T-helper 22 cell (primary cell): ENCODE data around the gene RNASEH2C.
"Not testable (repeated sequence)": the region's sequence is repeated elsewhere in the genome, so short reads cannot be mapped to it uniquely, and the experiment has no call there.

Experiments
- DNase-seq: peaks from one replicate; pipeline ENCODE4 v3.0.0-alpha.2; 2020; ENCODE audit warnings: low read depth

The RNASEH2C gene

DNA sequence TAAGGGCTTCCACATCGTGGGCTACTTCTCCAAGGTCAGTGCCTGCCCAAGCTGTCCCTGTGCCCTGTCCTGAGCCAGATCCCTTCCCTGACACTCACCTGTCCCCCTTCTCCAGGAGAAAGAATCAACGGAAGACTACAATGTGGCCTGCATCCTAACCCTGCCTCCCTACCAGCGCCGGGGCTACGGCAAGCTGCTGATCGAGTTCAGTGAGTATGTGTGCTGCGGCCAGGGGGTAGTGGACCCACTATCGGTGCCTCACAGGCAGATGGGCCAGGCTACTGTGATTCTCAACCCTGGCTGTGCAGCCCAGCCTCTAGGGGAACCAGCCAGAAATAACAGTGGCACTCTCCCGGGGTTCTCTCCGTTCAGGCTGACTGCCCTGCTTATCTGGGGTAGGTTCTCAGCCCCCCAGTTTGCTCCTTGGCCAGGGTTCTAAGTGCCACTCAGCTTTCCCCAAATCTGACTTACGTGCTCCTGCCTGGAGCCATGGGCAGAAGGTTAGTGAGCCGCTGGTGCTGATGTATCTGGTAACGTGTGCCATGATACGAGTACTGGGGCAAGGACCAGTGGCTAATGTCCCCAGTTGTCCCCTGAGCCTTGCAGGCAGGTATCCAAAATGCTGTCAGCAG, 3.7 kb downstream of the RNASEH2C start:
- no peak for DNase-seq

GRCh38 chr11:65716302-65716701, 4.3 kb downstream of the RNASEH2C start:
- no peak for DNase-seq

- no peak for DNase-seq
These were observed 6.2 kb downstream of the RNASEH2C start for GRCh38 chr11:65714433-65714832.

DNA sequence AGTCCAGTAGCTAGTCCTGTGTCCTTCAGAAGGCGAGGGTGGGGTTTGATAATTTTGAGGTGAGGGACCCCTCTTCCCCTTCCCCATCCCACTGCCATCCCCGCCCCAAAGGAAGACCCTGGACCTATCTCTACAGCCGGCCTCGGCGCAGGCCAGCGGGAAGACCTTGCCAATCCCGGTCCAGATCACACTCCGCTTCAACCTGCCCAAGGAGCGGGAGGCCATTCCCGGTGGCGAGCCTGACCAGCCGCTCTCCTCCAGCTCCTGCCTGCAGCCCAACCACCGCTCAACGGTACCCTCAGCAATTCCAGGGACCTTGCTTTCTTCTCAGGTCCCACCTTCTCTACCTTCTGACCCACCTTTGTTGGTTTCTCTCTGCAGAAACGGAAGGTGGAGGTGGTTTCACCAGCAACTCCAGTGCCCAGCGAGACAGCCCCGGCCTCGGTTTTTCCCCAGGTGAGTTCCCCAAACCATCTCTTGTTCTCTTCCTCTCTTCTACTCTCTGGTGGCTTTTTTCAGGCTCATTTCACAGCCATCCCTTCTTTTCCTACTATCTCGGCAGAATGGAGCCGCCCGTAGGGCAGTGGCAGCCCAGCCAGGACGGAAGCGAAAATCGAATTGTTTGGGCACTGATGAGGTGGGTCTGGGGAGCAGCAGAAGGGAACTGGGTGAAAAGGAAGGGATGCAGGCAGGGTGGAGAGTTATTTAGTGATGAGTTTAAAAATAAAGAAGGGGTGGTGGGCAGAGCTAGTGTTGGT, 7.2 kb downstream of the RNASEH2C start:
- no peak for DNase-seq

DNA sequence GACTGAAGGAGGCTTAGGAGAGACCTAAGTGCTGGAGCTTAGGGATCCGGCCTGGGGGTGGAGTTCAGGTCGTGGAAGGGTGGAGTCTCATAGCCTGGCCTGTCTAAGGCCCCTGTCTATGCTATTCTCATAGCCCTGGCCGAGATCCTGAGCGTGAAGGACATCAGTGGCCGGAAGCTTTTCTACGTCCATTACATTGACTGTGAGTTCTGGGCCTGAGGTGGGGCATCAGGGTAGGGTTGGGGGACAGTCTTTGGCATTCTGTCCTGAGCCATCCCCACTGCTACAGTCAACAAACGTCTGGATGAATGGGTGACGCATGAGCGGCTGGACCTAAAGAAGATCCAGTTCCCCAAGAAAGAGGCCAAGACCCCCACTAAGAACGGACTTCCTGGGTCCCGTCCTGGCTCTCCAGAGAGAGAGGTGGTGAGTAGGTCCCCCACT, 7.9 kb downstream of the RNASEH2C start:
- no peak for DNase-seq

GRCh38 chr11:65711785-65712632, 8.6 kb downstream of the RNASEH2C start, which contains the start of gene KAT5:
TSS of gene KAT5 (plus strand) at chr11:65712252. CDS start at chr11:65712268, 16 bp downstream.
- peak; percentile 97 for DNase-seq

GRCh38 chr11:65710421-65710820, 10.2 kb downstream of the RNASEH2C start:
- no peak for DNase-seq

DNA sequence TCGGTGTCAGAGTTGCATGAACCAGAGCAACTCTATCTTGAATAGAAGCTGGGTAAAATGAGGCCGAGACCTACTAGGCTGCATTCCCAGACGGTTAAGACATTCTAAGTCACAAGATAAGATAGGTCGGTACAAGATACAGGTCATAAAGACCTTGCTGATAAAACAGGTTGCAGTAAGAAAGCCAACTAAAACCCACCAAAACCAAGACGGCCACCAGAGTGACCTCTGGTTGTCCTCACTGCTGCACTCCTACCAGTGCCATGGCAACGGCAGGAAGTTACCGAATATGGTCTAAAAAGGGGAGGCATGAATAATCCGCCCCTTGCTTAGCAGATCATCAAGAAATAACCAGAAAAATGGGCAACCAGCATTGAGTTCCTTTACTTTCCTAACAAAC, 10.9 kb downstream of the RNASEH2C start:
- DNase-seq: no peak

DNA sequence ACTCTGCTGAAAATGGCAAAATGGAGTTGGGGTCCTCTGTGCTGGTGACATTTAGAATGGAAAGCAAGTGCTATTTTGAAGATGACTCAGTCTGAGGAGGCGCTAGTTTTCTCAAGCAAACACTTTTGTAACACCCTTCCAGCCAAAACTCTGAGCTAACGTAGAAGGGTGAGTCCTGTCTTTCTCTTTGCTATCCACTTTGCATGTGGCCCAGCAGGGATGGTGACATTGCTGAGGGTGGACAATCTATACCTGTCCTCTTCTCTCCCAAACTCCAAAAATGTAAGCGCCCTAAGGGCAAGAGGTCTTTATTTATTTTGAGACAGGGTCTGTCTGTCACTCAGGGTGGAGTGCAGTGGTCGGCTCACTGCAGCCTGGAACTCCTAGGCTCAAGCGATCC, 12.1 kb downstream of the RNASEH2C start:
- no peak for DNase-seq

DNA sequence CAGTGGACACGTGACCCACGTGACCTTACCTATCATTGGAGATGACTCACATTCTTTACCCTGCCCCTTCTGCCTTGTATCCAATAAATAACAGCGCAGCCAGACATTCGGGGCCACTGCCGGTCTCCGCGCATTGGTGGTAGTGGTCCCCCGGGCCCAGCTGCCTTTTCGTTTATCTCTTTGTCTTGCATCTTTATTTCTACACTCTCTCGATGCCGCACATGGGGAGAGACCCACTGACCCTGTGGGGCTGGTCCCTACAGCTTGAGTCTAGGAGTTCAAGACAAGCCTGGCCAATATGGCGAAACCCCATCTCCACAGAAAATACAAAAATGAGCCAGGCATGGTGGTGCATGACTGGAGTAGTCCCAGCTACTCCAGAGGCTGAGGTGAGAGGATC, 13.6 kb downstream of the RNASEH2C start:
- DNase-seq: not testable (repeated sequence)

DNA sequence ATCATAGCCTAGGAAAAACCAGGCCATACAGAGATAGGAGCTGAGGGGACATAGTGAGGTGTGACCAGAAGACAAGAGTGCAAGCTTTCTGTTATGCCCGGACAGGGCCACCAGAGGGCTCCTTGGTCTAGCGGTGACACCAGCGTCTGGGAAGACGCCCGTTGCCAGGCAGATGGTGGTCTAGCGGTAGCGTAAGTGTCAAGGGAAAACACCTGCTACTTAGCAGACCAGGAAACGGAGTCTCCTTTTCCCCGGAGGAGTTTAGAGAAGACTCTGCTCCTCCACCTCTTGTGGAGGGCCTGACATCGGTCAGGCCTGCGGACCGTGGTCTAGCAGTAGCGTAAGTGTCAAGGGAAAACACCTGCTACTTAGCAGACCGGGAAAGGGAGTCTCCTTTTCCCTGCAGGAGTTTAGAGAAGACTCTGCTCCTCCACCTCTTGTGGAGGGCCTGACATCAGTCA, 14.3 kb downstream of the RNASEH2C start:
- DNase-seq: peak; percentile 53

GRCh38 chr11:65703846-65704245, 16.8 kb downstream of the RNASEH2C start:
- DNase-seq: no peak

- no peak for DNase-seq
These were observed 18.9 kb downstream of the RNASEH2C start for GRCh38 chr11:65701686-65702085.

DNA sequence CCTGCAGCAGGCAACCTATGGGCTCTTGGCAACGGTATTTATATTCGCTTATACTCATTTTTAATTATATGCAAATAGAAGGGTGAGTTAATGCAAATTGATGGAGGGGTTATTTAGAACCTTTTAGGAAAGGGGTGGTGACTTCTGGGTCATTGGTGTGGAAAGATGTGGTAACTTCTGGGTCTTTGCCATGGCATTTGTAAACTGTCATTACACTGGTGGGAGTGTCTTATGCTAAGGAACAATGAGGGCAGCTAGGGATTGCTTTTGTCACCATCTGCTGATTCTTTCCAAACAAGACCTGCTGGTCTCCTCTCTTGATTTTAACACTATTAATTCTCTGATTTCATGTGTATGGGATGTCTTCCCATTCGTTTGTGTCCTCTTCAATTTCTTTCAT, 20.2 kb downstream of the RNASEH2C start:
- DNase-seq: no peak

DNA sequence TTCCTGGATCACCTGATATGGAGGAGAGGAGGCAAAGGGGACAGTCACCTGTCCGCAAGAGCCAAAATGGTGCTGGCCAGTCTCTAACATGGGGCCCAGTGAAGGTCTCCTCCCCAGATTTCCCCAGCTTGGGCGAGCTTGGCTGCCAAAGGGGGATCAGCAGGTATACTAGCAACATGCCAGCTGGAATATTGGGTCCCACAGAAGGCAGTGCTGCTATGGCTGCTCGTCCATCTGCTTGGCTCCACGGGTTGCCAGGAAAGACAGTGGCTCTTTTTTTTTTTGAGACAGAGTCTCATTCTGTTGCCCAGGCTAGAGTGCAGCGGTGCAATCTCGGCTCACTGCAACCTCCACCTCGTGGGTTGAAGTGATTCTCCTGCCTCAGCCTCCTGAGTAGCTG, 21.3 kb downstream of the RNASEH2C start:
- DNase-seq: no peak

DNA sequence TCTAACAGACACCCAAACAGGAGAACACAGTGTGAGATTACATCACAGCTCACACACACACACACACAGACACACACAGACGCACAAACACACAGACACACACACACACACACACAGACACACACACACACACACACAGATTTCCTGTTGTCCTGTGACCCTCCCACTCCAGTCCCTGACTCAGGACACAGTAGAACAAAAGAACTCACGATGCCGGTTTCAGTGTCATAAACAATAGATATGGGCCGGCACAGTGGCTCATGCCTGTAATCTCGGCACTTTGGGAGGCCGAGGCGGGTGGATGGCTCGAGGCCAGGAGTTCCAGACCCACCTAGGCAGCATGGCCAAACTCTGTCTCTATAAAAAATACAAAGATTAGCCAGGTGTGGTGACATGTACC, 22.4 kb downstream of the RNASEH2C start:
- DNase-seq: no peak

- DNase-seq: no peak
These were observed 23.6 kb downstream of the RNASEH2C start for GRCh38 chr11:65696802-65697552.

- DNase-seq: no peak
These were observed 24.9 kb downstream of the RNASEH2C start for GRCh38 chr11:65695459-65696241.

GRCh38 chr11:65692367-65692766, 28.2 kb downstream of the RNASEH2C start:
- no peak for DNase-seq

DNA sequence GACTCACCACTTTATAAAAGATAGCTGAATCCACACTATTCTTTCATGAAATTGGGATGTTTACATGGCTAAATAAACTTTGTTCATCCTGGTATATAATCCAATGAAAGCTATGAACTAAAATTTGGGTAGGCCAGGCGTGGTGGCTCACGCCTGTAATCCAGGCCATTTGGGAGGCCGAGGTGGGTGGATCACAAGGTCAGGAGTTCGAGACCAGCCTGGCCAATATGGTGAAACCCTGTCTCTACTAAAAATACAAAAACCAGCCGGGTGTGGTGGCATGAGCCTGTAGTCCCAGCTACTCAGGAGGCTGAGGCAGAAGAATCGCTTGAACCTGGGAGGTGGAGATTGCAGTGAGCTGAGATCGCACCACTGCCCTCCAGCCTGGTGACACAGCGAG, 28.8 kb downstream of the RNASEH2C start:
- DNase-seq: not testable (repeated sequence)

- DNase-seq: no peak
These were observed 34.6 kb downstream of the RNASEH2C start for GRCh38 chr11:65685981-65686380.
